DMS 273 (cell line): Measurements from ENCODE around the gene PHYHIPL.
A peak's percentile ranks its signal among the peaks of the same experiment; 100 is the strongest.

ENCODE experiments used
- DNase-seq: peaks from one replicate; lab custom pipeline; 2025; ENCODE audit not compliant: unreplicated experiment; lab: John Stamatoyannopoulos, UW

The PHYHIPL gene

GRCh38 chr10:59252491-59252890, 76.0 kb downstream of the PHYHIPL start:
- DNase-seq = no peak

GRCh38 chr10:59255463-59255862, 79.0 kb downstream of the PHYHIPL start:
- DNase-seq = no peak

GRCh38 chr10:59257224-59257623, 80.8 kb downstream of the PHYHIPL start:
- DNase-seq = no peak

GRCh38 chr10:59258890-59259289, 82.4 kb downstream of the PHYHIPL start:
- no peak for DNase-seq

GRCh38 chr10:59265141-59265540, 88.7 kb downstream of the PHYHIPL start:
- DNase-seq = no peak

GRCh38 chr10:59266321-59266720, 89.9 kb downstream of the PHYHIPL start:
- DNase-seq = no peak

GRCh38 chr10:59268460-59268859, 92.0 kb downstream of the PHYHIPL start:
- no peak for DNase-seq

GRCh38 chr10:59269651-59270050, 93.2 kb downstream of the PHYHIPL start:
- DNase-seq = no peak

GRCh38 chr10:59270492-59270891, 94.0 kb downstream of the PHYHIPL start:
- DNase-seq = no peak

GRCh38 chr10:59271160-59271559, 94.7 kb downstream of the PHYHIPL start:
- DNase-seq = no peak

GRCh38 chr10:59272061-59272460, 95.6 kb downstream of the PHYHIPL start:
- DNase-seq = peak; percentile 42

- no peak for DNase-seq
These were observed 97.0 kb downstream of the PHYHIPL start for GRCh38 chr10:59273445-59273844.

- DNase-seq = no peak
These were observed 99.7 kb downstream of the PHYHIPL start for GRCh38 chr10:59276133-59276532.

- no peak for DNase-seq
These were observed 100.5 kb downstream of the PHYHIPL start for GRCh38 chr10:59276919-59277318.

GRCh38 chr10:59279476-59279875, 103.0 kb downstream of the PHYHIPL start:
- DNase-seq = no peak

GRCh38 chr10:59279991-59280505, 103.6 kb downstream of the PHYHIPL start:
- no peak for DNase-seq

- no peak for DNase-seq
These were observed 105.4 kb downstream of the PHYHIPL start for GRCh38 chr10:59281861-59282260.

- peak; percentile 14 for DNase-seq
These were observed 107.1 kb downstream of the PHYHIPL start for GRCh38 chr10:59283456-59284091.

GRCh38 chr10:59284118-59284975, 107.9 kb downstream of the PHYHIPL start:
- no peak for DNase-seq

- DNase-seq = no peak
These were observed 108.6 kb downstream of the PHYHIPL start for GRCh38 chr10:59285073-59285472.

- DNase-seq = no peak
These were observed 109.4 kb downstream of the PHYHIPL start for GRCh38 chr10:59285848-59286247.

GRCh38 chr10:59287587-59288255, 111.3 kb downstream of the PHYHIPL start:
- DNase-seq = no peak
